ENCODE results near the gene ORC5.

DNA sequence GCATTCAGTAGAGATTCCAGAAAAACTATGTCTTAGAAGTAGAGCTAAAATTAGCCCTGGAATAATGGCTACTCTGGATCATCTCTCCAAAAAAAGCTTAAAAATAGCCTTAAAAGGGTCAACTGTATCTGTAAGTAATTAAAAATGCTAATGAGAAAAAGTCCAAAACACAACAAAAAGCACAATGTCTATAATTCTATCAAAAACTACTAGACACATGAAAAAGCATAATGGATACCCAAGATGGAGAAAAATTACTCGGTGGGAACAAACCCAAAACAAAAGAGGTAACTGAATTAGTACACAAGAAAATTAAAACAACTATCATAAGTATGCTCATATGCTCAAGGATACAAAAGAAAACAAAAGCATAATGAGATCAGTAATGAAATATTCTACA lies 15.4 kb downstream of the ORC5 start:
- TF ChIP-seq CTCF (conservative IDR thresholded peaks at IDR 0.05; ENCODE audit: low read length) (no peak), EZH2phosphoT487 (IDR thresholded peaks at IDR 0.05; ENCODE audit: borderline replicate concordance) (no peak)
